Measurements from ENCODE around the gene STUB1. TPM values are rescaled to one million over a fixed set of nuclear protein-coding genes. Genes with fewer than 3 reads are reported as not detected.

The STUB1 gene
- total and polyA plus RNA-seq, 2 experiments from 2014 or later = 201 to 207 TPM

GRCh38 chr16:728131-728889 lies 48.1 kb downstream of the STUB1 start:
- peak; percentile 84 for DNase-seq
- H3K27me3 ChIP-seq (replicated peaks; ENCODE audit: insufficient read depth) = no peaks in the 10 kb centered on the region
- H3K4me3 ChIP-seq = peak overlapping the region; percentile 72
- H3K4me1 ChIP-seq (ENCODE audit: insufficient read depth) = no peaks in the 10 kb centered on the region
- no peaks in the 10 kb centered on the region for H4K20me1 ChIP-seq (ENCODE audit: insufficient read depth)
- H3K79me2 ChIP-seq (ENCODE audit: insufficient read depth) = no peaks in the 10 kb centered on the region
- H2AFZ ChIP-seq = no peak overlapping the region
- no peaks in the 10 kb centered on the region for H3K36me3 ChIP-seq (ENCODE audit: low read depth)
- in situ Hi-C loops (cut with MboI) = no loop called here
- no peaks in the 10 kb centered on the region for H3K9me2 ChIP-seq (ENCODE audit: insufficient read depth)
- peak overlapping the region; percentile 83 for H3K4me2 ChIP-seq (ENCODE audit: unreplicated experiment)
- no peak overlapping the region for H3K27ac ChIP-seq
- no peak for TF ChIP-seq EZH2 (IDR thresholded peaks at IDR 0.05; ENCODE audit: insufficient read depth, poor library complexity, severe bottlenecking)
- TF ChIP-seq EZH2phosphoT487 (IDR thresholded peaks at IDR 0.05; ENCODE audit: insufficient read depth, low read depth) = no peak
- 1 to 2% methylated on average over 27 to 48 of the region's 80 CpGs for WGBS, 2 experiments (ENCODE audit: low coverage in 1 of 2, low lambda C conversion rate in 2 of 2, missing lambda C conversion rate in 2 of 2)
- peak overlapping the region; percentile 71; the same call in 1 of the 2 replicates for H3K9ac ChIP-seq
- H3K9me3 ChIP-seq (ENCODE audit: low read depth) = no peaks in the 10 kb centered on the region
- no peaks in the 10 kb centered on the region for H3F3A ChIP-seq (ENCODE audit: insufficient read depth)

GRCh38 chr16:728890-729744 lies 48.9 kb downstream of the STUB1 start:
- Histone ChIP-seq H2AFZ (no peak overlapping the region), H3K27me3 (replicated peaks; ENCODE audit: insufficient read depth) (no peaks in the 10 kb centered on the region), H3K27ac (no peak overlapping the region)

GRCh38 chr16:729768-730665 lies 49.8 kb downstream of the STUB1 start:
- no peak overlapping the region for H3K4me3 ChIP-seq
- no peaks in the 10 kb centered on the region for H3K9me2 ChIP-seq (ENCODE audit: insufficient read depth)
- no peaks in the 10 kb centered on the region for H3K9me3 ChIP-seq (ENCODE audit: low read depth)
- H3K27me3 ChIP-seq (replicated peaks; ENCODE audit: insufficient read depth) = no peaks in the 10 kb centered on the region
- DNase-seq = no peak
- TF ChIP-seq EZH2phosphoT487 (IDR thresholded peaks at IDR 0.05; ENCODE audit: insufficient read depth, low read depth) (no peak), EZH2 (IDR thresholded peaks at IDR 0.05; ENCODE audit: insufficient read depth, poor library complexity, severe bottlenecking) (no peak)
- no peaks in the 10 kb centered on the region for H3K36me3 ChIP-seq (ENCODE audit: low read depth)
- H4K20me1 ChIP-seq (ENCODE audit: insufficient read depth) = no peaks in the 10 kb centered on the region
- H3K4me2 ChIP-seq (ENCODE audit: unreplicated experiment) = no peak overlapping the region
- H3K79me2 ChIP-seq (ENCODE audit: insufficient read depth) = no peaks in the 10 kb centered on the region
- no peak overlapping the region for H2AFZ ChIP-seq
- H3F3A ChIP-seq (ENCODE audit: insufficient read depth) = no peaks in the 10 kb centered on the region
- H3K9ac ChIP-seq = no peak overlapping the region
- no peaks in the 10 kb centered on the region for H3K4me1 ChIP-seq (ENCODE audit: insufficient read depth)
- in situ Hi-C loops (cut with MboI) = no loop called here
- WGBS, 2 experiments (ENCODE audit: low coverage in 1 of 2, low lambda C conversion rate in 2 of 2, missing lambda C conversion rate in 2 of 2) = 81 to 83% methylated on average over 37 of the region's 37 CpGs
- H3K27ac ChIP-seq = no peak overlapping the region

More at GRCh38 chr16:728890-729744, 48.9 kb downstream of the STUB1 start:
- H3F3A ChIP-seq (ENCODE audit: insufficient read depth) = no peaks in the 10 kb centered on the region
- no peaks in the 10 kb centered on the region for H3K9me2 ChIP-seq (ENCODE audit: insufficient read depth)
- no peaks in the 10 kb centered on the region for H3K4me1 ChIP-seq (ENCODE audit: insufficient read depth)
- in situ Hi-C loops (cut with MboI) = no loop called here
- TF ChIP-seq EZH2phosphoT487 (IDR thresholded peaks at IDR 0.05; ENCODE audit: insufficient read depth, low read depth) (no peak), EZH2 (IDR thresholded peaks at IDR 0.05; ENCODE audit: insufficient read depth, poor library complexity, severe bottlenecking) (no peak)
- no peak overlapping the region for H3K4me3 ChIP-seq
- H4K20me1 ChIP-seq (ENCODE audit: insufficient read depth) = no peaks in the 10 kb centered on the region
- DNase-seq = peak; percentile 55
- no peak overlapping the region for H3K4me2 ChIP-seq (ENCODE audit: unreplicated experiment)
- no peaks in the 10 kb centered on the region for H3K36me3 ChIP-seq (ENCODE audit: low read depth)
- no peak overlapping the region; the same call in 1 of the 2 replicates for H3K9ac ChIP-seq
- 55 to 56% methylated on average over 41 to 52 of the region's 55 CpGs for WGBS, 2 experiments (ENCODE audit: low coverage in 1 of 2, low lambda C conversion rate in 2 of 2, missing lambda C conversion rate in 2 of 2)
- no peaks in the 10 kb centered on the region for H3K9me3 ChIP-seq (ENCODE audit: low read depth)
- no peaks in the 10 kb centered on the region for H3K79me2 ChIP-seq (ENCODE audit: insufficient read depth)

Data from GM23248 (cell line).